HG03460 (cell line): ENCODE data around the gene LRRC59.
"Not testable (repeated sequence)": the region's sequence is repeated elsewhere in the genome, so short reads cannot be mapped to it uniquely, and the experiment has no call there.

ENCODE experiments used
- ATAC-seq: cut with Tn5 transposase; IDR thresholded peaks from one replicate; pipeline ENCODE4 v1.9.1; 2021; ENCODE audit not compliant: unreplicated experiment

The LRRC59 gene

GRCh38 chr17:50397111-50397918 lies at the start of gene LRRC59:
LRRC59 (minus strand) TSS chr17:50397523; CDS start chr17:50397317, 206 bp downstream.
- ATAC-seq: peak; percentile 96

GRCh38 chr17:50445730-50446325 lies 48.5 kb upstream of the LRRC59 start:
- no peak for ATAC-seq

- no peak for ATAC-seq
Measured at GRCh38 chr17:50444841-50445715, 47.8 kb upstream of the LRRC59 start.

- ATAC-seq: no peak
Measured at GRCh38 chr17:50443505-50443974, 46.2 kb upstream of the LRRC59 start.

- ATAC-seq: no peak
Measured at GRCh38 chr17:50440838-50441829, 43.8 kb upstream of the LRRC59 start.

DNA sequence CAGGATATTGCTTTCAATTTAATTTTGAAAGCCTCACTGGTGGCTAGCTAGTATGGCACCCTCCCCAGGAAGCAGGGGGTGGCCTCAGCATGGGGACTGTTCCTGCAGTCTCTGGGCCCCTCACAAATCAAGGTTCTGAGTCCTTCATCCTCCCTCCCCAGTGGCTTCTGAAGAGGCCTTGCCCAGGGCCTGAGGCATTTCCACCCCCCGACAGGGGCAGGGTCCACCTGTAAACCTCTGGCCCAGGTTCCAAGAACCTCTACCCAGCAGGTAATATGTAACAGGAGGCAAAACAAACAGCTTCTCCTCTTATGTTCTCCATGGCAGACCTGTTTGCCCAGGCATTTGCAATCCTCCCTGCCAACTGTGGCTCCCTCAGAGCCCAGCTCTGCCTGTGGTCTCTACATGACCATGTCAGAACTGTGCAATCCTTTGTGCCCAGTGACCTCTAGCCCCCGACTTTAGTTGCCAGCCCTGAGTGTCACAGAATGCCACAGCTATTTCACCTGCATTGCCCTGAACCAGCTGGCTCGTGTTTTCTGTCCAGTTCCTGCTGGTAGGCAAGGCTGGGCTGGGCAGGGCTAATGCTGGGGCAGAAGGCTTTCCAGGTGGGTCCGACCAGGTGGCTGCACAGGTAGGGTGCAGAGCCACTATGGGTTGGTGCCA lies 43.0 kb upstream of the LRRC59 start:
- ATAC-seq: no peak

- no peak for ATAC-seq
Measured at GRCh38 chr17:50439008-50439407, 41.7 kb upstream of the LRRC59 start.

GRCh38 chr17:50437409-50437808 lies 40.1 kb upstream of the LRRC59 start:
- ATAC-seq: no peak

DNA sequence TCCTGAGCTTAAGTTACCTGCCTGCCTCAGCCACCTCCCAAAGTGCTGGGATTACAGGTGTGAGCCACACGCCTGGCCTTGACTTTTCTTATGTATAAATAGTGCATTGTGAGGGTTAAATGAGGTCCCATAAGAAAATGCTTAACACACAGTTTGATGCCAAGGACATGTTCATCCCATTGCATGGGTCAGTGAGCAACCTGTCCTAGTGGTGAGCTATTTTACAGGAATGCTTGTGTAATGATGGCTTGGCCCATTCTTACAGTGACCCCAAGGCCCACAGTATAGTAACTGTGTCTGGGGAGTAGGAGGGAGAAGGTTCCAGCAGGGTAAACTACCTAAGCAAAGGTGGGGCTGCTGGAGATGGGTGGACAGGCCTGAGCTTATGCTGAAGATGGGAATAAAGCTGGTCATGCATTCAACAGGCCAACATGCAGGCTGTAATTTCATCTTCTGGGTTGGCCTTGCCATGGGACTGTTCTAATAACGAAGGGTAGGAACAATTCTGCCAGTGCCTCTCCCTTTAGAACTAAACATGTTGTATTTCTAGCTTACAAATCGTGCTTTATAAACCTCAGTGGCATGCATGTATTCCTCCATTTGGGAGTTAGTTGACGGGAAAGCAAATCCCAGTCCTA lies 34.9 kb upstream of the LRRC59 start:
- ATAC-seq: no peak

GRCh38 chr17:50430821-50431618 lies 33.7 kb upstream of the LRRC59 start:
- no peak for ATAC-seq

- ATAC-seq: no peak
Measured at GRCh38 chr17:50429793-50430192, 32.5 kb upstream of the LRRC59 start.

GRCh38 chr17:50428831-50429424 lies 31.6 kb upstream of the LRRC59 start:
- ATAC-seq: no peak

DNA sequence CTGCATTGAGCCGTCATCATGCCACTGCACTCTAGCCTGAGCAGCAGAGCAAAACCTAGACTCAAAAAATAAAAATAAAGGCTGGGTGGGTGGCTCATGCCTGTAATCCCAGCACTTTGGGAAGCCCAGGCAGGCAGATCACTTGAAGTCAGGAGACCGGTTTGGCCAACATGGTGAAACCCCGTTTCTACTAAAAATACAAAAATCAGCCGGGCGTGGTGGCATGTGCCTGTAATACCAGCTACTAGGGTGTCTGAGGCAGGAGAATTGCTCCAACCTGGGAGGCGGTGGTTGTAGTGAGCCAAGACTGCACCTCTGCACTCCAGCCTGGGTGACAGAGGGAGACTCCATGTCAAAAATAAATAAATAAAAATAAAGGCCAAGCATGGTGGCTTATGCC lies 30.8 kb upstream of the LRRC59 start:
- ATAC-seq: not testable (repeated sequence)

- ATAC-seq: no peak
Measured at GRCh38 chr17:50426814-50427787, 29.8 kb upstream of the LRRC59 start.

DNA sequence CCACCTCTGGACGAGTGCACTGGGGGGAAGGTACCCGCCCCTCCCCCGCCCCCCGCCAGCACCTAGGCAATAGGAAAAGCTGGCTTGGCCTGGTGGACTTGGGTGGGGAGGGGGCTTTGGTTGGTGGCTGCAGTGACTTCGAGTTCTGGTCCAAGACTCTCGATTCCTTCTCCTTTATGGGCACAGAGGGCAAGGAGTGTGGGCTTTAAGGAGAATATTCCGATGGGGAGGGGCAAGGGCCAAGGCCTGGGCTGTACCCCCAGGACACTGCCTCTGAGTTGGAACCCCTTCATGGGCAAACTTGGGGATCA lies 29.1 kb upstream of the LRRC59 start:
- ATAC-seq: no peak

GRCh38 chr17:50425682-50426471 lies 28.6 kb upstream of the LRRC59 start, which contains the start of gene ACSF2:
ACSF2 (plus strand) TSS chr17:50426218; CDS start chr17:50426262, 44 bp downstream.
- no peak for ATAC-seq
